ENCODE results near the gene NCOA3.
"Not testable (repeated sequence)": the region's sequence is repeated elsewhere in the genome, so short reads cannot be mapped to it uniquely, and the experiment has no call there.

Gene NCOA3

DNA sequence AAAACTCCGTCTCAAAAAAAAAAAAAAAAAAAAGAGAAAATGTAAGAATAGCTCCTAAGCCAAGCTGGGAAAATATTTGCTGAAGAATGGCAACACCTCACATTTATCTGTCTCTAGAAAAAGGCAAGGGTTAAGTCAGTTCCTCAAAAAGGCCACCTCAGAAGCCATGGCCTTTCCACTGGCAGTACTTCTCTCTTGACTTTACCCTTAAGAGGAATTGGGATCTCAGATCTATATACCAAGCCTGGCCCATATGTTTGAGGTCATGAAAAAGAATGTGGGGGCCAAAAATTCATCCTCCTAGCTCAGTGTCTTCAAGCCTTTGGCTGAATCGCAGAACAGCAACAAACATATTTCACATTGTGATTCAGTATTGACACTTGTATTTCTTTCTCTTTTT, 10.9 kb upstream of the NCOA3 start:
- DNase-seq, result no peak
- H3K36me3 ChIP-seq, result no peaks in the 10 kb centered on the region
- peaks cover 10% of the 10 kb centered on the region for H3K4me1 ChIP-seq
- H3K27me3 ChIP-seq, result no peaks in the 10 kb centered on the region
- TF ChIP-seq, protein P1, sequence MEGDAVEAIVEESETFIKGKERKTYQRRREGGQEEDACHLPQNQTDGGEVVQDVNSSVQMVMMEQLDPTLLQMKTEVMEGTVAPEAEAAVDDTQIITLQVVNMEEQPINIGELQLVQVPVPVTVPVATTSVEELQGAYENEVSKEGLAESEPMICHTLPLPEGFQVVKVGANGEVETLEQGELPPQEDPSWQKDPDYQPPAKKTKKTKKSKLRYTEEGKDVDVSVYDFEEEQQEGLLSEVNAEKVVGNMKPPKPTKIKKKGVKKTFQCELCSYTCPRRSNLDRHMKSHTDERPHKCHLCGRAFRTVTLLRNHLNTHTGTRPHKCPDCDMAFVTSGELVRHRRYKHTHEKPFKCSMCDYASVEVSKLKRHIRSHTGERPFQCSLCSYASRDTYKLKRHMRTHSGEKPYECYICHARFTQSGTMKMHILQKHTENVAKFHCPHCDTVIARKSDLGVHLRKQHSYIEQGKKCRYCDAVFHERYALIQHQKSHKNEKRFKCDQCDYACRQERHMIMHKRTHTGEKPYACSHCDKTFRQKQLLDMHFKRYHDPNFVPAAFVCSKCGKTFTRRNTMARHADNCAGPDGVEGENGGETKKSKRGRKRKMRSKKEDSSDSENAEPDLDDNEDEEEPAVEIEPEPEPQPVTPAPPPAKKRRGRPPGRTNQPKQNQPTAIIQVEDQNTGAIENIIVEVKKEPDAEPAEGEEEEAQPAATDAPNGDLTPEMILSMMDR (IDR thresholded peaks at IDR 0.05; ENCODE audit: low read depth, low read length), result no peak
- H3K4me3 ChIP-seq (ENCODE audit: low read depth, low read length), result no peak overlapping the region
- no peaks in the 10 kb centered on the region for H3K9me3 ChIP-seq

GRCh38 chr20:47492284-47492683, 9.4 kb upstream of the NCOA3 start:
- Histone ChIP-seq H3K36me3 (no peaks in the 10 kb centered on the region), H3K27me3 (no peaks in the 10 kb centered on the region), H3K4me1 (peaks cover 10% of the 10 kb centered on the region), H3K4me3 (ENCODE audit: low read depth, low read length) (no peak overlapping the region), H3K9me3 (no peaks in the 10 kb centered on the region)
- TF ChIP-seq, protein P1 (IDR thresholded peaks at IDR 0.05; ENCODE audit: low read depth, low read length), result no peak
- DNase-seq, result no peak

DNA sequence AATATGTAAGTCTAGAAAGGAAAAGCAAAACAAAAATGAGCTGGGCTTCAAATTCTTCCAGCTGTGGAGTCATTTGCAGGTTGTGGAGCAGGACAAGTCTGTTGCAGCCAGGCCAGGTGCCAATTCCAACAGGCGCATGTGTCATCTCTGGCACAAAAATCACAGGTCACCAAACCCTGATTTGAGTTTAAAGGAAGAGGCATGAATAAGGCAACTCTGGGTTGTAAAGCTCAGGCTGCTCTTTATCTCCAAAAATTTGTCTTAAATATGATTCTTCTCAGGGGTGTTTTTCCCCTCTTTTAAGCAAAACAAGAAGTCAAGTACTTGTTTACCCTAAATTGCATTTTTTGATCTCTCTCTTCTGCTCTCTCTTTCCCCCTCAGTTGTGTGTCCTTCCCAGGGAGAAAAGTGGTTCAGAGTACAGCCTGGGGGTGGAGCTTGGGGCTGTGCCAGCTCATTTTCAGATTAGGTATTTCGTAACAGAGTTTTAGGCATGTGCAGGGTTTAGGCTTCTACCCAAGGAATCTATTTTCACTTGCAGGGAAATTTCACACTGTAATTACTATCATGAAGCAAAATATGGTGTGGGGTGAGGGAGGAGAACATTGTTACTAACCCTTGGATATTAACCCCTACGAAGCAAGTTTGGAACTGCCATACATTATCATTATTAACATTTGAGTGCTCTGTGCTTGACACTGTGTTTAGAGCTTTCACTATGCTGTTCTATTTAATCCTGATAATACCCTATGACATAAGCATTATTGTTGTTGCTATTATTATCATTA, 8.3 kb upstream of the NCOA3 start:
- TF ChIP-seq, protein P1 (IDR thresholded peaks at IDR 0.05; ENCODE audit: low read depth, low read length), result no peak
- H3K27me3 ChIP-seq, result no peaks in the 10 kb centered on the region
- H3K36me3 ChIP-seq, result no peaks in the 10 kb centered on the region
- peaks cover 10% of the 10 kb centered on the region for H3K4me1 ChIP-seq
- H3K9me3 ChIP-seq, result no peaks in the 10 kb centered on the region
- 0 out of 2 replicates have a peak overlapping the region, but pooled peaks have one; percentile 2 for H3K4me3 ChIP-seq (ENCODE audit: low read depth, low read length)
- peak; percentile 73 for DNase-seq

- H3K4me3 ChIP-seq (ENCODE audit: low read depth, low read length), result no peak overlapping the region
- TF ChIP-seq, protein P1 (IDR thresholded peaks at IDR 0.05; ENCODE audit: low read depth, low read length), result no peak
- no peaks in the 10 kb centered on the region for H3K27me3 ChIP-seq
- no peaks in the 10 kb centered on the region for H3K36me3 ChIP-seq
- no peak for DNase-seq
- H3K9me3 ChIP-seq, result no peaks in the 10 kb centered on the region
- peaks cover 10% of the 10 kb centered on the region for H3K4me1 ChIP-seq
These were observed 7.8 kb upstream of the NCOA3 start for GRCh38 chr20:47493963-47494293.

DNA sequence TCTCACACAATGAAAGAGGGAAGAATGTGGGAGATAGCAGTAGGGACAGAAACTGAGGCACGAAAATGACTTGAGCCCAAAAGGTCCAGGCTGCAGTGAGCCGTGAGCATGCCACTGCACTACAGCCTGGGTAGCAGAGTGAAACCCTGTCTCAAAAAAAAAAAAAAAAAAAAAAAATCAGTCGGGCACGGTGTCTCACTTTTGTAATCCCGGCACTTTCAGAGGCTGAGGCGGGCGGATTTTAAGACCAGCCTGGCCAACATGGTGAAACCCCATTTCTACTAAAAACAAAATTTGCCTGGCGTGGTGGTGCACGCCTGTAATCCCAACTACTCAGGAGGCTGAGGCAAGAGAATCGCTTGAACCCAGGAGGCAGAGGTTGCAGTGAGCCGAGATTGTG, 7.1 kb upstream of the NCOA3 start:
- not testable (repeated sequence) for H3K4me3 ChIP-seq (ENCODE audit: low read depth, low read length); DNase-seq

GRCh38 chr20:47496118-47496517, 5.6 kb upstream of the NCOA3 start:
- Histone ChIP-seq H3K4me3 (ENCODE audit: low read depth, low read length) (no peak overlapping the region), H3K27me3 (no peaks in the 10 kb centered on the region), H3K36me3 (no peaks in the 10 kb centered on the region), H3K9me3 (no peaks in the 10 kb centered on the region), H3K4me1 (peaks cover 10% of the 10 kb centered on the region)
- DNase-seq, result no peak
- TF ChIP-seq, protein P1 (IDR thresholded peaks at IDR 0.05; ENCODE audit: low read depth, low read length), result no peak

More for the DNA sequence above, 7.1 kb upstream of the NCOA3 start:
- not testable (repeated sequence) for H3K27me3 ChIP-seq, H3K36me3 ChIP-seq, H3K9me3 ChIP-seq
- H3K4me1 ChIP-seq, result peaks cover 10% of the 10 kb centered on the region
